ENCODE measurements around the gene DENND1B. TPM values are rescaled to one million over a fixed set of nuclear protein-coding genes. Genes with fewer than 3 reads are reported as not detected.
A peak's percentile ranks its signal among the peaks of the same experiment; 100 is the strongest.

DENND1B gene
- total RNA-seq, 1 donor from 2014 or later, result 13.1 TPM

DNA sequence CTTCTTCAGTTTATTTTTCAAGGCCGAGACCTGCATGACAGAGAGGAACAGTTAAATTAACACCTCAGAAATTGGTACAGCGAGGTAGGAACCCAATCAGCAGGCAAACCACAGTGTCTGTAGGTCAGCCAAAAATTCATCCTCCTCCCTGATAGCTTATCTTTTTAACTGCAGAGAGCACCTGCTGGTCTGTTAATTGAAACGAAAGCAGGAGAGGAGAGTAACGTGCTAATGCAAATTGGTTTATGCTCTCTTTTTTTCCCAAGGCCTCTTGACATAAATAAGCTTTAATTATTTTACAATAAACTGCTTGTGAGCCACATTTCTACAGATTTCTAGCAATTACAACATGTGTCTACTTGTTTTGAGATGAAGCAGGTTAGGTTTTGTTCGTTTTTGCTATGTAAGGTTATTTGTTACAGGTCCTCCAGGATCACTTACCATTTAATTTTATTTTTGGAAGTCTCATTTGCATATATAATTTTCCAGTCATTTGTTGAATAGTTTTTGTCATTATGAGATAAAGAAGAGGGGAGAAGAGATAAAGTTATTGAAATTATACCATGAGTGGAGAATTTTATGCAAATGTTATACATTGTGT is 179.9 kb downstream of the DENND1B start:
- no peak overlapping the region for H3K4me3 ChIP-seq
- TF ChIP-seq, protein P1, sequence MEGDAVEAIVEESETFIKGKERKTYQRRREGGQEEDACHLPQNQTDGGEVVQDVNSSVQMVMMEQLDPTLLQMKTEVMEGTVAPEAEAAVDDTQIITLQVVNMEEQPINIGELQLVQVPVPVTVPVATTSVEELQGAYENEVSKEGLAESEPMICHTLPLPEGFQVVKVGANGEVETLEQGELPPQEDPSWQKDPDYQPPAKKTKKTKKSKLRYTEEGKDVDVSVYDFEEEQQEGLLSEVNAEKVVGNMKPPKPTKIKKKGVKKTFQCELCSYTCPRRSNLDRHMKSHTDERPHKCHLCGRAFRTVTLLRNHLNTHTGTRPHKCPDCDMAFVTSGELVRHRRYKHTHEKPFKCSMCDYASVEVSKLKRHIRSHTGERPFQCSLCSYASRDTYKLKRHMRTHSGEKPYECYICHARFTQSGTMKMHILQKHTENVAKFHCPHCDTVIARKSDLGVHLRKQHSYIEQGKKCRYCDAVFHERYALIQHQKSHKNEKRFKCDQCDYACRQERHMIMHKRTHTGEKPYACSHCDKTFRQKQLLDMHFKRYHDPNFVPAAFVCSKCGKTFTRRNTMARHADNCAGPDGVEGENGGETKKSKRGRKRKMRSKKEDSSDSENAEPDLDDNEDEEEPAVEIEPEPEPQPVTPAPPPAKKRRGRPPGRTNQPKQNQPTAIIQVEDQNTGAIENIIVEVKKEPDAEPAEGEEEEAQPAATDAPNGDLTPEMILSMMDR (IDR thresholded peaks at IDR 0.05), result no peak
- no peak for TF ChIP-seq EZH2 (IDR thresholded peaks at IDR 0.05)
- H3K4me2 ChIP-seq, result peak overlapping the region; percentile 32
- Mint-ChIP-seq H3K9me3 (no peaks in the 10 kb centered on the region), H3K4me1 (peaks cover 11% of the 10 kb centered on the region), H3K27me3 (ENCODE audit: insufficient read depth, low read depth) (no peaks in the 10 kb centered on the region), H3K27ac (no peak overlapping the region), H3K36me3 (no peaks in the 10 kb centered on the region), H3K4me3 (no peak overlapping the region)
- H4K20me1 ChIP-seq (ENCODE audit: low read depth), result no peaks in the 10 kb centered on the region
- DNase-seq (ENCODE audit: low spot score), result peak; percentile 9
- no peaks in the 10 kb centered on the region for H3K36me3 ChIP-seq
- H3K9ac ChIP-seq, result no peak overlapping the region
- no peak overlapping the region for H2AFZ ChIP-seq (replicated peaks)
- H3K27ac ChIP-seq, result no peak overlapping the region
- H3K9me3 ChIP-seq (ENCODE audit: low read depth), result no peaks in the 10 kb centered on the region
- H3F3A ChIP-seq (ENCODE audit: low read depth), result peaks cover 9% of the 10 kb centered on the region
- H3K4me1 ChIP-seq, result peaks cover 19% of the 10 kb centered on the region
- no peaks in the 10 kb centered on the region for H3K27me3 ChIP-seq
- H3K79me2 ChIP-seq (ENCODE audit: low read depth), result no peaks in the 10 kb centered on the region

DNA sequence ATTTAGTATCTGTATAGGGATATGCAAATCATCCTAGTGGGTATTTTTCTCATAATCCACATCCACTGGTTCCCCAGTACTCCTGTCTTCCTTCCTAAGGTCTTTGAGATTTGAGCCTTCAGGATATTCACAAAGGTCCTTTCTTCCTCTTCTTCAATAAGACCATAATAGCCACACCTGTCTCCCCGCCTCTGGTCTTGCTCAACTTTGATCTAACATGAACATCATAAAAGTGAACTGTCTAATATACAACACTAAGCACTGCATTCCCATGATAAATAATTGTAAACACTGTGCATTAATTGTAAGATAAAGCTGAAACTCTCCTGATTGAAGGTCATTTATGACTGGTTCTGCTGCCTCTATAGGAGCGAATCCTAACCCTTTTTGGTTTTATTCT is 184.6 kb downstream of the DENND1B start:
- Mint-ChIP-seq H3K36me3 (no peaks in the 10 kb centered on the region), H3K27ac (no peak overlapping the region), H3K4me3 (no peak overlapping the region), H3K9me3 (peaks cover 2% of the 10 kb centered on the region), H3K4me1 (peaks cover 5% of the 10 kb centered on the region), H3K27me3 (ENCODE audit: insufficient read depth, low read depth) (no peaks in the 10 kb centered on the region)
- no peak for DNase-seq (ENCODE audit: low spot score)
- TF ChIP-seq EZH2 (IDR thresholded peaks at IDR 0.05) (no peak), EZH2phosphoT487 (IDR thresholded peaks at IDR 0.05) (no peak)
- TF ChIP-seq, protein P1 (IDR thresholded peaks at IDR 0.05), result no peak
- Histone ChIP-seq H3K4me1 (peaks cover 12% of the 10 kb centered on the region), H3K36me3 (no peaks in the 10 kb centered on the region), H3K27ac (no peak overlapping the region), H3K79me2 (ENCODE audit: low read depth) (no peaks in the 10 kb centered on the region), H3F3A (ENCODE audit: low read depth) (peaks cover 9% of the 10 kb centered on the region), H3K4me3 (no peak overlapping the region), H3K4me2 (no peak overlapping the region), H3K27me3 (no peaks in the 10 kb centered on the region), H4K20me1 (ENCODE audit: low read depth) (no peaks in the 10 kb centered on the region), H2AFZ (replicated peaks) (no peak overlapping the region), H3K9ac (no peak overlapping the region), H3K9me3 (ENCODE audit: low read depth) (no peaks in the 10 kb centered on the region)

DNA sequence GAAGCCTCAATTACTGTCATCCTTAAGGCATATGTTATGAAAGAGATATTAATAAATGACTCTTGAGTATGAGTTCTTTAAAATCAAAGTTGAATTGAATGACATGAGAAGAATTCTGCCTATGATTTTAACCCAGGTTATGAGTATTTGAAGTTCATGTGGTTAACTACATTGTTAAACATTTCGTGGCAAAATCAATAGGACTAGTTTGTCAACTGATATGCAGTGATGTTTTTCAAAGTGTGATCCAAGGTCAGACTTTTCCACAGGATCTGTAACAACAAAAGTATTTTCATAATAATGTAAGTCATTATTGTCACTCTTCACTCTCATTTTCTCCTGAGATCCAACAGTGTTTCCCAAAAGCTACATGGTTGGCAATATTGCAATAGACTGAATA is 189.5 kb downstream of the DENND1B start:
- peaks cover 9% of the 10 kb centered on the region for H3K4me1 Mint-ChIP-seq
- H3K27me3 ChIP-seq, result no peaks in the 10 kb centered on the region
- H3K36me3 Mint-ChIP-seq, result no peaks in the 10 kb centered on the region
- H3K9ac ChIP-seq, result no peak overlapping the region
- H3K4me2 ChIP-seq, result no peak overlapping the region
- no peaks in the 10 kb centered on the region for H4K20me1 ChIP-seq (ENCODE audit: low read depth)
- H3K4me3 ChIP-seq, result no peak overlapping the region
- H2AFZ ChIP-seq (replicated peaks), result no peak overlapping the region
- no peak overlapping the region for H3K27ac Mint-ChIP-seq
- H3K4me3 Mint-ChIP-seq, result no peak overlapping the region
- H3F3A ChIP-seq (ENCODE audit: low read depth), result no peaks in the 10 kb centered on the region
- no peak for DNase-seq (ENCODE audit: low spot score)
- H3K79me2 ChIP-seq (ENCODE audit: low read depth), result no peaks in the 10 kb centered on the region
- TF ChIP-seq, protein P1 (IDR thresholded peaks at IDR 0.05), result no peak
- TF ChIP-seq EZH2phosphoT487 (IDR thresholded peaks at IDR 0.05) (no peak), EZH2 (IDR thresholded peaks at IDR 0.05) (no peak)
- H3K27ac ChIP-seq, result no peak overlapping the region
- no peaks in the 10 kb centered on the region for H3K9me3 ChIP-seq (ENCODE audit: low read depth)
- no peaks in the 10 kb centered on the region for H3K36me3 ChIP-seq
- no peaks in the 10 kb centered on the region for H3K27me3 Mint-ChIP-seq (ENCODE audit: insufficient read depth, low read depth)
- peaks cover 2% of the 10 kb centered on the region for H3K9me3 Mint-ChIP-seq
- H3K4me1 ChIP-seq, result no peaks in the 10 kb centered on the region

Data from neural progenitor cell (in vitro differentiated cells).